HG03571 (cell line): ENCODE data around the gene ADGRL2.

ENCODE experiments used
- ATAC-seq: cut with Tn5 transposase; IDR thresholded peaks from one replicate; pipeline ENCODE4 v1.9.1; 2021; ENCODE audit not compliant: unreplicated experiment

The ADGRL2 gene

DNA sequence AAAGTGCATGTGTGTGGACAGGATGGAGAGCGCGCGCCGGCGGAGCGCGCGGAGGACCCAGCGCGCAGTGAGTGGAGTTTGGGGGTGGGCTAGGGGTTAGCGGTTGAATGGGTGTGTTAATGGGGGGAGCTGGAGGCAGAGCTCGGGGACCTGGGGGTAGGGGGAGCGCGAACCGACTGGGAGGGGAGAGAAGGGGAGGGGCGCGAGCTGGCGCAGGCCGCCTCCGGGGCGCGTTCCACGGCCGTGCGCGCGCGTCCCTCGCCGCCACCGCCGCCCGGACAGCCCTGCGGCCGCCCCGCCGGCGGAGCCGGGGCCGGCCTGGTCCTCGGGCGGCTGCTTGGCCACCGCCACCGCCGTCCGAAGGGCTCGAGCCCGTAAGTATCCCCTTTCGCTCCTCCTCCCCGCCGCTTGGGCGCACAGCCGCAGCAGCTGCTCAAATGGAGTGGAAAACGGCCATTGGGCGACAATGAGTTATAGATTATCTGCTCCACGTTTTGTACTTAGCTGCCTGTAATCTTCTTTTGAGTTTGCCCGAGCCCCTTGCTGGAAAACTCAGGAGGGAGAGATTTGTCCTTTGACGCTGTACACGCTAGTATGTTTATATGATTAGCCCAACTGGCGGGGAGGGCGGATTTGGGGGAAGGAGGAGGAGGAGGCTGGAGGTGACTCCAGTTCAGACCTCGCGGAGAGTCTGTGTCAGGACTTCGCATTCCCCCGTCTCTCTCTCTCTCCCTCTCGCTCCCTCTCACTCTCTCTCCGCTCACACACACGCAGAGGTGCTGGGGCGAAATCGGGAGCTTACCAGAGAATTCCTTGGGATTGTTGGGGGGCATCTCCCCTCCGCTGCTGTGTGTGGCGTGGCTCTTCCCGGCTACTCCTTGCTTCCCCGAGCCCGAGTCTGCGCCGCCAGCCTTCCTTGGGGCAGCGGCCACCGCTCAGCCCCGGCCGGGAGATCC is at the start of gene ADGRL2:
Gene ADGRL2 (plus strand): TSS at position 240 of the 956 bp plus-strand sequence. CDS start 36,051 bp downstream, outside the sequence.
- no peak for ATAC-seq

DNA sequence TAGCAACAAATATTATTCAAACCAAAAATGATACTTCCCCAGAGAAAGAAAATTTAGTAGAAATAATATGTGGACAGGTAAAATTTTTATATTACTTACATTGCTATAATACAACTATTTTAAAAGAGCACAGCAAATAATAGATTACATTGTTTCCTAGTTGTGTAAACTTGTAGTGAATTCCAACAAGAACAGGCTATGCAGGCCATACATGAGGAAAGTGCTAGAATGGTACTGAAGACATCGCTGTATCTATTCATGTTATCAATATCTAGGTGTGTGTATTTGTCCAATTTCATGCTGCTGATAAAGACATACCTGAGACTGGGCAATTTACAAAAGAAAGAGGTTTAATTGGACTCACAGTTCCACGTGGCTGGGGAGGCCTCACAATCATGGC is 47.9 kb upstream of the ADGRL2 start:
- ATAC-seq, result no peak

DNA sequence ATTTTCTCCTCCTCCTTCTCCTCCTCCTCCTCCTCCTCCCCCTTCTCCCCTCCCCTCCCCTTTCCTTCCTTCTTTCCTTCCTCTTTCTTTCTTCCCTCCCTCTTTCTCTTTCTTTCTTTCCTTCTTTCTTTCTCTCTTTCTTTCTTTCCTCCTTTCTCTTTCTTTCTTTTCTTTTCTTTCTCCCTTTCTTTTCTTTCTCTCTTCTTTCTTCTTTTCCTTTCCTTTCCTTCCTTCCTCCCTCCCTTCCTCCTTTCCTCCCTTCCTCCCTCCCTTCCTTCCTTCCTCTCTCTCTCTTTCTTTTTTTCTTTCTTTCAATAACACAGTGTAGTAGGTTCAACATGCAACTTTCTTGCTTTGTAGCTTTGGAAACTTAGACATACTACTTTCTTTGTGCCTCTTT is 46.3 kb upstream of the ADGRL2 start:
- ATAC-seq, result no peak

DNA sequence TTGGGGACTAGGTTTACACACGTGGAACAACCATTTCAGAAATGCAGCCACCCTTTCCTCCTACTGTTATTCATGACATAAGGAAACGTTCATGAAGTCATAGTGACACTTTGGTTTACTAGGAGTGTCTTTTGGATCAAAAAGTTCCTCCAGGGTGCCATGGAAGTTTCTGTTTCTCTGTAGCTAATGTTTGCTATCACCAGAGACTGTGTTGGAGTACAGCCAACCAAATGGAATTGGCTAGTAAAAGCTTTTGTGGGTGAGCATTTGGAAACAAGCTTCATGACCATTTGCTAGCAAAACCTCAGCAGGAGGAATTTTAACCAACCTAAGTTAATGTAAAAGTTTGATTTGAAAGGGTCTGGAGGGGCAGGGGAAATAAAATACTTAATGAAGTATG is 43.9 kb upstream of the ADGRL2 start:
- ATAC-seq, result no peak

DNA sequence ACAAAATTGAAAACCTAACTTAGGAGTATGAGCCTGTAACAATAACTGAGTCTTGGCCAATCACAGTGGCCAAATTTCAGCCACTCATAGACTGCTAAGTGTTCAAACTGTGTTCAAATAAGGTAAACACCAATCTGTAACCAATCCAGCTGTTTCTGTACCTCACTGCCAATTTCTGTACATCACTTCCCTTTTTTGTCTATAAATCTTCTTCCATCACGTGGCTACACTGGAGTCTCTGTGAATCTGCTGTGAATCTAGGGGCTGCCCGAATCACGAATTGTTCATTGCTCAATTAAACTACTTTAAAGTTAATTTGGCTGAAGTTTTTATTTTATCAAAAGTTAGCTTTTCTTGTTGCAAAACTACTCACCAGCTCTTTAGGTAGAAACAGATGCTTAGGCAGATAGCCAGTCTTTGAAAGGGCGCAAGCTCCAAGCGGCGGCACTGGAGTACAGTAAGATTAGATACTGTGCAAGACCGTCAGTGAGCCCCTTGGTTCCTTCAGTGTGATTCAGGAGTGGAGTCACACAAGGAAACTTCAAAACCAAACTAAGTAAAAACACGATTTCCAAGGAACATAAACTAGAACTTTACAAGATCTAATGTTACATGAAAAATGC is 43.2 kb upstream of the ADGRL2 start:
- ATAC-seq, result no peak

DNA sequence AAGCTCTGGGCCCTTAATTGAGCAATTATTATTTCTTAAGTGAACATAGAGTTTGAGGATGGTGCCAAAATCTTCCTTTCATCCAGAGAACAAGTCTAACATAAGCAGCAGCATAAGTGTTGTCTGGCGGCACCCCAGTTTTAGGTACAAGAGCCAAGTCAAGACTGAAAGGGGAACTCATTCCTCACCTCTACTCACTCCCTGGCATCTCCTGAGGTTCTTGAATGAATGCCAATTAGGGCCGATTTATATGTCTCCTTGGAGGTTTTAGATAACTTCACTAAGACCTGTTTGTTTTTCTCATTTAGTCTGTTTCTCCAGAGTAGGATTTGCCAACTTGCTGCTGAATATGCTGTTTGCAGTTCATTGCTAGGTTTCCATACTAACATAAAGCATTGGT is 42.6 kb upstream of the ADGRL2 start:
- no peak for ATAC-seq

DNA sequence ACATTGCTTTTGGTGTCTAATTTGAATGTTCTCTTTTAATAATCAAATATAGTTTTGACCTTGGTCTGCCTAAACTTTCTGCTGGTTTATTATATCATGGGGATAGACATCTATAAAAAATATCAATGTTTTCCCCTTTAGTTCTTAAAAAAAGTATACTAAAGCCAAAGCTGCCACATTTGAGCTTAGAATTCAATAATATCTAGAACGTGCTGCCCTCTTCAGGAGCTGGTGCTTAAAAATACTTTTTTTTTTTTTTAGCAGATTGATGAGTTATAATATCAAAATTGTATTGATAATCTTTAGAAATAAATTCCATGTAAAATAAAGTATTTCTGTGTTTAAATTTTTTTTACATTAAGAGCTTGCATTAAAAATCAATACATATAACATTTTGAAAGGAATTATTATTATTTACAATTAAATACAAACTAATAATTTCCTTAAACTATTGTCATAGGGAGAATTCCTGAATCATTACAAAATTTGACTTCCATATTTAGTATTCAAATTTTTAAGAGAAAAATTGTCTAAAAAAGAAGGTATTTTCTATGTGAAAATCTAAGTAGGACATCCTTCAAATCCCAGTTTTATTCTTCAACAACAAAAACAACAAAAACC is 40.1 kb upstream of the ADGRL2 start:
- ATAC-seq, result no peak

DNA sequence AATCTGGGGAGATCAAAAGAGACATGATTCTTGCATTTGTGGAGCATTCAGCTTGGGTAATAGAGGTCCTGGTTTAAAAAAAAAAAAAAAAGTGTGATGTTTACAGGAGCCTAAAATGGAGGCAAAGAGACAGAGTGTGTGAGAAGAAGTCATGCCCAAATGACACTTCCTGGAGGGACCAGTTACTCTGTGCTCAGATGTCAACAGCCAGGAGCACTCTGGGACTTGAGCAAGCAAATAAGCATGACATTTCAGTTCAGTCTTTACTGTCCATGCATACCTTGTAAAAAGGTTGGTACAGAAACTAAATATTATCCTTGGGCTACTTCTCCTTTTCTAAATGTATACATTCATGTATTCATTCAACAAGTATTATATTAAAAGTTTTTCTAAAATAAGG is 25.2 kb upstream of the ADGRL2 start:
- ATAC-seq, result no peak

DNA sequence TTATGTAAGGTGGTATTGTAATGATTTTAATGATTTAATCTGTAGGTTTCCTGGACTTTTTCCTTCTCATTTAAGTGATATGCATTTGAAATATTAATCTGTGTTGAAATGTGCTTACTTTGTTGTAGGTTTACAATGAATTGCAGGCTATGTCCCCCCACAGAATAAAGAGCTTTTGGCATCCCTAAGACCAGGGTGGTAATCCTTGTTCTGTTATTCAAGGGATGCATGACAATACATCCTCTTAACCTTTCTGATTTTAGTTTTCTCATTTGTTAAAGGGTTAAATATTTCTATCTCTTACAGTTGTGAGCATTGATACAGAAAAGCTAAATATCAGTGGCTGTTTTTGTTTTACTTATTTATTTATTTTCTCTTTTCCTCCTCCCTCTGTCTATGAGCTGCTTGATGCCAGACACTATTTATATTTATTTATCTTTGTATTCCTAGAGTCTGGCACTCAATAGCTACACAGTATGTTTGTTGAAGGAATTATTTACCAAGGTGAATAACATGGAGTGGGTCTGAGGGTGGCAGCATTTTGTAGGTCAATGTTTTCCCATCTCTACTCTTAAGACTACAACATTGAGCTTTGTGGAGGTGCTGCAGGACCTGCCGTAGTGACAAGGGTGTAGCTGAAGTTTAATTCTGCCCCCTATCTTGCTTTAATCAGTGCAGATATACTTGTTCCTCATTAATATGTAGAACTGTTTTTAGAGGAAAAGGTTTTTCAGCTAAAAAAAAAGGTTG is 19.9 kb upstream of the ADGRL2 start:
- ATAC-seq, result no peak

DNA sequence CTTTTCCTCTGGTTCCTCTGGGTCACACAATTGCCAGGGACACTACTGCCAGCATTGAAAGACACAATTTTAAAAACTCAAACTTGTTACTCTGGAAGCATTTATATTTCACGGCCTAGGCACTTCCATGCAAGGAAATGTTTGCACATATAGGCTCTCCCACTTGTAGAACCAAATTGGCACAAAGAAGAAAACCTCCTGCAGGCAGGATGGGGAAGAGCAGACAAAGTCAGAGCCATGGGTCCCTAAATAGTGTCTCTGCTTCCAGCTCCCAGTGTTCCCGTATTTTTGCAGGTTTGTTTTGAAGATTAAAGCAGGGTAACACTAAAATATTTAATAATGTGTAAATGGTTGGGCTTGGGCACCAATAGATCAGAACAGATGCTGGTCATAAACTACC is 19.0 kb upstream of the ADGRL2 start:
- ATAC-seq, result no peak

DNA sequence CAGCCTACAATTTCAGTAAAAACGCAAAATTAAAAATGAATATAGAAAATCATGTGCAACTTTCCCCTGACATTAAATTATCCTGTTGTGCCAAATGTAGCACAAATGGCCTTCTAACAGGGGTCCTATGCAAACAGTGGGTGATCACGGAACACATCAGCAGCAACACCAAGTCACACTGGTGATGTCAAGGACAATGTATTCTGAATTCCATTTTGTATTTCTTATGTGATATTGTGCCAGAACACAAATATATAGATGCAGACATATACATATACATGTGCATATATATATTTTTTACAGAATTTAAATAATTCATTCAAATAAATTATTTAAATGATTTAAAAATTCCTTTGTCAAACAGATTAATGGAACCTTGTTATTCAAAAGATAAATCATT is 8.6 kb upstream of the ADGRL2 start:
- no peak for ATAC-seq

DNA sequence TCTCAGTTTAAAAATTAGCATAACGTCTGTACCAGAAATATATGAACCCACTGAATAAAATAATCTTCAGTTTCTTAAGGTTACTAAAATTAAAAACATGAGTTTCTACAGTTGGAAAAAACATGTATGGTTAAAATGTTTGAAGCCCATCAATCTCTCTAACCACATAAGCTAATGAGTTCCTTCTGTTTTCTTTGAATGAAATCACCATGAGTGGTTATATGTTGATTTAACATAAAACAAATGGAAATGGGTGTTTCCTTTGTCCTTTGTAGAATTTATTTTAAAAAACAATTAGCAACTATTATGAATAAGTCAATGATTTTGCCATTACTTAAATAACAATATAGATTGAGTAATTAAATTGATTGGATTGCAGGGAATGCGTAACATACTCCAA is 3.0 kb upstream of the ADGRL2 start:
- no peak for ATAC-seq

DNA sequence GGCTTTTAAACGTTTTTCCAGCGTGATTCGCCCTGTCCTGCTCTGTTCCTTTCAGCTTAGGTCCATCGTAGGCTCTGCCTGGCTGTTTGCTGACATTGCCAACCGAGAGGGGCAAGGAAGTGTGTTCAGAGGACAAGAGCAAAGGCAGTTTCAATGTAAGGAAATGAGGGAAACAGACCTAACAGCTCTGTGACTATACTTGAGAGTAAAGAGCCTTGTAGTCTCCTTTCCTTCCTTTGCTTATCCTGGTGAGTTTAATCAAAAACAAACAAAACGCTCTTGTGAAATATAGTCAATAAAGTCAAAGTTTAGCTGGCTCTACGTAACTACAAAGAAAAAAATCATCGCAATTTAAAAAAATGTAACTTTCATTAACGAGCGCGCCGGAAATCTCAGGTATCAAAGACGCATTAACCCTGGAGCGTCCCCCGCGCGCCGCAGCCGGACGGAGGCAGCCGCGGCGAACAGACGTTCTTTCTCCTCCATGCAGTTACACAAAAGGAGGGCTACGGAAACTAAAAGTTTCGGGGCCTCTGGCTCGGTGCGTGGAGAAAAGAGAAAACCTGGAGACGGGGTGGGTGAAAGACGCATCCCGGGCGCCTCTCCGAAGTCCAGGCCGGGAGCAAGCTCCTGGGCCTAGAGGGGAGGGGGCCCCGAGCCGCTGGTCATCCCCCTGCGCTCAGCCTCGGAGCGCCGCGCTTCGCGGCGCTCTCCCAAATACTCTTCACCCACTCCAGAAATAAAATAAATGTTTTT is 617 bp upstream of the ADGRL2 start:
- no peak for ATAC-seq

DNA sequence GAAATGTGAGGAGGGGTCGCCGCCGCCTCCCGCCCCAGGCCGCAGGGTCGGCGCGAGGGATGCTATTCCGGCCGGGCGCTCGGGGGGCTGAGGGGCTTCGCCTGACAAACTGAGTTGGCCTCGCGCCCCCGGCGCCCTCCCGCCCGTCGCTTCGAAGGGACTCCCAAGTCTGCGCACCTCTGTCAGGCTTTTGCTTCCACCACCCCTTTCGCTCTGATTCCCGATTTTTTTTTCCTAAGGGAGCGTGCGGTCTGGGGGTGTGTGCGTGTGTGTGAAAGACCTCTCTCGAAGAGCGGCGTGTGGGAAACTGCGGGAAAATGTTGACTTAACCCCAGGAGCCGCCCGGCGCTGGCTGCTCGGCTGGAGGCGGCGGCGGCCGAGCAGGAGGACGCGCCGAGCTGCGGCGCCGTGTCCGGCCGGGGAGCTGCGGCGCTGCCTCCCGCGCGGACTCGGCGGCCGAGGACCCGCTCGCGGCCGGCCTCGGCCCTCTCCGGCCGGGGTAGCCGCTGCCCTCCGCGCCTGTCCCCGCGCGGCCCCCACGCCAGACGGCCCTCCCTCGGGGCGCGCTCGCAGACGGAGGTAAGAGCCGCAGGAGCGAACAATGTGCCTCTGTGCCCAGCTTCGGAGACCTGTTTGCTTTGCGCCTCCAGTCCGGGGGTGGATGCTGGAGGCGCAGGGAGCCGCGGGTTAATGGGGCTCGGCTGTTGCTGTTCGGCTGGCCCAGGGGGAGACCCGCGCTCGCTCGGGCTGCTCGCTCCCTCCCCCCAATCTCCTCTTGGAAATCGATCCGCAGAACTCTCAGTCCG is 1.1 kb downstream of the ADGRL2 start:
- no peak for ATAC-seq

DNA sequence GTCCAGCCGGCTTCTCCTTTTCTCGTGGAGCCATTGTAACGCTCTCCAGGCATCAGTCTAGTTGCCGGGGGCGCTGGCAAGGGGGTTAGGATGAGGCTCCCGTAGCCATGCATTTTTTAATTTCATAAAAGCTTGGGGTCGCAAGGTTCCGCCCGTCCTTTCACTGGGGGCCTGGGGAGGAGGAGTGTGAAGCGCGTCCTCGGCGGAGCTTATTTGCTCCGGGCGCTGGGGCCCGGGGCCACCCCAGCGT is 1.6 kb downstream of the ADGRL2 start:
- ATAC-seq, result no peak

DNA sequence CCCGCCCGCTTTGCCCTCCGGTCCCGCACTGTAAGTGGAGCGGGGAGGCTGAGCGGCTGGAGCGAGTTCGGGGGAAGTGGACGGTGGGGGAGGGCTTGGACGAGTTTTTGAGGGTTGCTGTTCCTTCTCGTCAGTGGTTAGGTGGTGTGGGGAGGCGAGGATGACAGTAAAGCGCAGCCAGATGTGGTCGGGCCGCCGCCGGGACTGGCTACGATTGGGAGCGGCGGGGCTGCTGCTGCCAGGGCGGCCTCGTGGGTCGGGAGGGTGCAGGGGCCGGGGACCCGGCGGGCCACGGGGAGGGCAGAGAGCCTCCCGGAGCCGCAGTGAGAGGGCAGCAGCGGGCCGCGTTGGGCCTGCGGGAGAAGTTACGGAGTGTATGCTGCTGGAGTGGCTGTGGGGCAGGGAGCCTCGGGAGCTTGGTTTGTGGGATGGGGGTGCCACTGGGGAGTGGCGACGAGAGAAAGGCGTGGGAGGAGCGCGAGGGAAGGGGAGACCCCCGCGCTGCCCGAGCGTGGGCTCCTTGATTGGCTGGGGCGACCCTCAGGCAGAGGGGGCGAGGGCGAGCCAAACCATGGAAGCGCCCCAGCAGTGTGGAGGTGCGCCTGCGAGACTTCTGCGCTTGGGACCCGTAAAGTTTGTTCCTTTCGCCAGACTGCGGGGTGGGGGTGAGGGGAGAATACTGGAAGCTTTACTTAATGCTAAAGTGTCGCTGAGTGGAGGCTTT is 2.1 kb downstream of the ADGRL2 start:
- no peak for ATAC-seq

DNA sequence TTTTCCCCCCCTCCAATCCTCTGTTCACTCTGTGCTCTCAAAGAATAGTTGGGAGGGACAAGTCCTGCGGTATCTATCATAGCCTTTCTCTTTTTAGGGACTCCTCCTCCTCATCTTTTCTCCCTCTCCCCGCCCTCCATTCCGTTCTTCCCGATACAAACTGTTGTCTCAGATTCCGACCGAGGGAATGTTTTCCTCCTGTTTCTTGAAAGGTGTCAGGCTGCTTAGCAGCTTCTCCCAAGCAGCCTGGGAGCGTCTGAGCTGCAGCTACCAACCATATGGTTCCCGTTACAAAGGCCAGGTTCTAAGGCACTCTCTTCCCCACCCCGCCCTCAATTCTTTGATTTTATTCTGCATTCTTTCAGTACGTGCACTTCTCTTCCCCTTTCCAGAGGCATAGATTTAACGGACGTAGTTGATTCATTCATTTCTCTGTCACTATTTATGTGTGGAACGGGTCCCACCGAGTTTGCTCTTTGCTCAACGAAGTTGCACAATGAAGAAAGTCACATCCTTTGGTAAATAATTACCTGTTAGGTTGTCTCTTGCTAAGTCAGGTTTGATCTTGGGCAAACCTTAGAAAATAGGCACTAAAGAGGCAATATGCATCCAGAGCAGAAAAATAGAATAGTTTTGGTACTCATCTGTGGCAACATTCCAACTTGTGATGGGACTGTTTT is 2.8 kb downstream of the ADGRL2 start:
- no peak for ATAC-seq

DNA sequence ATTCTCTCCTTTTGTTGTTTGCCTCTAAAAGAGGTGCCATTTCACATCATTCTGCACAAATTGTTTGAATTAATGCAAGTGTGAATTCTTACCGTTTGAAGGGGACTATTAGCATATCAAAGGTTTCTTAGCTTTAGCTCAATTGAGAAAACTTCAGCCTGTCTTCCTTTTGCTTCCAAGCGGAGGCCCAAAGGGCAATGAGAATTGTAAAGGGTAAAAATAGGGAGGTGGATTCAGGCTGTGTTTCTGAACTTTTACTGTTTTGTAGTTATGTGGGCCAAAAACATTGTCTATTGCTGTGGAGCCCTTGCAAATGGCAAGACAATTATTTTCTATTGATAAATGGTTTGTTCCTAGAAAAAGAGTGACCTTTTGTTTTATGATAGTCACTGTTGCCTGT is 3.6 kb downstream of the ADGRL2 start:
- no peak for ATAC-seq
